BLaER1 (cell line): Measurements from ENCODE around the gene LMTK3.

Experiments used
- H3K27ac ChIP-seq: shearing (Covaris generic); formaldehyde crosslinking; 2 replicates; pipeline ENCODE4 v1.8.1; 2022
- H3K27me3 ChIP-seq: shearing (Covaris generic); formaldehyde crosslinking; 2 replicates; pipeline ENCODE4 v1.8.1; 2022
- H3K36me3 ChIP-seq: shearing (Covaris generic); formaldehyde crosslinking; 2 replicates; pipeline ENCODE4 v1.8.1; 2022
- H3K4me1 ChIP-seq: shearing (Covaris generic); formaldehyde crosslinking; 2 replicates; pipeline ENCODE4 v1.8.1; 2022
- H3K4me2 ChIP-seq: shearing (Covaris generic); formaldehyde crosslinking; 2 replicates; pipeline ENCODE4 v1.8.1; 2022
- H3K4me3 ChIP-seq: shearing (Covaris generic); formaldehyde crosslinking; 2 replicates; pipeline ENCODE4 v1.8.1; 2022
- H3K9ac ChIP-seq: shearing (Covaris generic); formaldehyde crosslinking; 2 replicates; pipeline ENCODE4 v1.8.1; 2022
- H3K9me3 ChIP-seq: shearing (Covaris generic); formaldehyde crosslinking; 2 replicates; pipeline ENCODE4 v1.8.1; 2022
- H4K20me1 ChIP-seq: shearing (Covaris generic); formaldehyde crosslinking; 2 replicates; pipeline ENCODE4 v1.8.1; 2022
- Cebpa-rat ChIP-seq: shearing (Covaris generic); IDR thresholded peaks from 2 replicates; pipeline ENCODE4 v1.8.1; 2022

LMTK3 gene

DNA sequence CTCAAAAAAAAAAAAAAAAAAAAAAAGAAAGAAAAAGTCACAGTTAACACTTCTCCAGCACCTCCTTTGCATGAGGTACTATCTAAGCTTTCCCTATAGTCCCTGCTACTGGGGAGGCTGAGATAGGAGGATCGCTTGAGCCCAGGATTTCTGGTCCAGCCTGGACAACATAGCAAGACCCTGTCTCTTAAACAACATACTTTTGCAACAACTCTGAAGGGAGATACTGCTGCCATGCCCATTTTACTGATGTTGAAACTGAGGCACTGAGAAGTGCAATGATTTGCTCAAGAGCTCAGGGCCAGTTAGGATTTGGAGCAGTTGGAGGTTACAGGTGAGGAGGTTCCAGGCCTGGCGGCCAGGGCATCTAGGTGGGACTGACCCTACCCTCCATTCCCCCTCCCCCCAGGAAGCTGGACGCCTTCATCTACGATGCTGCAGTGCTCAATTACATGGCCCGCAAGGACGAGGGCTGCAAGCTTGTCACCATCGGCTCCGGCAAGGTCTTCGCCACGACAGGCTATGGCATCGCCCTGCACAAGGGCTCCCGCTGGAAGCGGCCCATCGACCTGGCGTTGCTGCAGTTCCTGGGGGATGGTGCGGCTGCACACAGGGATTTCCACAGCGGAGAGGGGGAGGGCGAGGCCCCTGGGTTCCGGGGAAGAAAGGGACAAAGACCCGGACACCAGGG, 70.1 kb downstream of the LMTK3 start:
- Histone ChIP-seq H3K4me3 (no peak overlapping the region), H3K4me2 (no peak overlapping the region), H3K27ac (no peak overlapping the region), H3K9ac (no peak overlapping the region), H3K9me3 (peaks cover 5% of the 10 kb centered on the region; the same call in 1 of the 2 replicates), H3K27me3 (peaks cover 38% of the 10 kb centered on the region), H4K20me1 (no peaks in the 10 kb centered on the region), H3K4me1 (peaks cover 24% of the 10 kb centered on the region), H3K36me3 (no peaks in the 10 kb centered on the region)
- no peak for TF ChIP-seq Cebpa-rat

GRCh38 chr19:48436586-48436985, 75.0 kb downstream of the LMTK3 start:
- H3K9me3 ChIP-seq = peaks cover 1% of the 10 kb centered on the region
- H3K4me3 ChIP-seq = no peak overlapping the region
- peaks cover 9% of the 10 kb centered on the region for H3K4me1 ChIP-seq
- TF ChIP-seq Cebpa-rat = no peak
- H3K27ac ChIP-seq = no peak overlapping the region
- peaks cover 2% of the 10 kb centered on the region for H3K27me3 ChIP-seq
- H4K20me1 ChIP-seq = no peaks in the 10 kb centered on the region
- no peak overlapping the region for H3K4me2 ChIP-seq
- no peak overlapping the region for H3K9ac ChIP-seq
- no peaks in the 10 kb centered on the region for H3K36me3 ChIP-seq
